ENCODE measurements around the gene DNAH9.
A peak's percentile ranks its signal among the peaks of the same experiment; 100 is the strongest.

Gene DNAH9

DNA sequence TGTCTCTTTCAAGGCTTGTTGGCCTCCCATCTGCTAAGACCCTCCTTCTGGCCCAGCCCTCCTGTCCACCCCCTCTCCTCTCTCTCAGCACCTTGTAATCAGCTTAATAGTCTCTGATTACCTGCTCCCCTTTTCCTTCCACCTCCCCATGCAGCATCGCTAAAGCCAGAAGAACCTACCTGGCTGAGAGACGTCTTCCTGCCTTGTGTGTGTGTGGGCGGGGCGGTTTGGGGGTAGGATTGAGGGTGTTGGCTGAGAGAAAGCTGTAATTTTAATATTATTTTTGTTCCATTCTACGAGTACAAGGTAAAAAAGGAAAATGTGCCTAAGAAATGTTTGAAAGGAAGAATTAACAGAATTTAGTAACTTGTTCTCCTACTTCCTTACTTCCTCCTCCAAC lies 3.4 kb downstream of the DNAH9 start:
- peak; percentile 64 for DNase-seq (ENCODE audit: low spot score)

DNA sequence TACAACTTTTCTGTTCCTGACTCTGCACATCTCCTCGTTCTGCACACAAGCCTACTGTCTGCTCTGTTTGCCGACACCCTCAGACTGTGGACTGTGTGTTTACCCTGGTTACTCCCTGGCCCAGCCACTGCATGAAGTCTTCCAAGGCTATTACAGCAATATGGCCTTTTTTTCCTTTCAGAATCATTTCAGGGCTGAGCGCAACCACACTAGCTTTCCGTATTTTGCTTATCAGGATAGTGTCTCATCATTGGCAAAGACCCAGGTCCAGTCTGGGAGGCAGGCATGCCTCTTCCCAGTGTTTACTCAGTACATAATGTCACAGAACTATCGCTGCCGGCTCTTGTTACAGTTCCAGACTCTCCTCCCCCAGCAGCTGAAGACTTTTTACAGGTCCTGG lies 10.1 kb downstream of the DNAH9 start:
- no peak for DNase-seq (ENCODE audit: low spot score)

DNA sequence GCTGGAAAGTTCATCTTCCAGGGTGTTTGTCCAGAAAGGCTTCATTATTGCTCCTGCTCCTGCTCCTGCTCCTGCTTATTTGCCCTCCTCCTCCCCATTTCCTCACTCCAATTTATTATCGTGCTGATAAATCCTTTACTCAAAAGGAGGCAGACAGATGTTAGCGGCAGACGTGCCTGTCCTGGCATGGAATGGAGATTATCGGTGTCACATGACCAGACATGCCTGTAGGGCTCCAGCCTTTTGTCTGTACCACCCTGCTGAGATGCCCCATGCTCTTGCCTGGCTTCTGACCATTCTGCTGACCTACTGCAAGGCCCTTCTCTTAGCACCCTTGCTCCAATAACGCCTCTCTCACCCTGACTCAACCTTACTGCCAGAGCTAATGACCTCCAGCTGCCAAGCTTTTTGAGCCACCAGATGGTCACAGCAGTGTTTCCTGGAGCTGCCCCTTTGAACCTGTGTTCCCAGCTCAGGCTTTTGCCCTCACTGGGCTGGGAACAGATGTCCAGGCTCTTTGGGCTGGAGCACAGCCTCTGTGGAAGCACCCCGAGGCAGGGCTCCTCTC lies 12.8 kb downstream of the DNAH9 start:
- no peak for DNase-seq (ENCODE audit: low spot score)

DNA sequence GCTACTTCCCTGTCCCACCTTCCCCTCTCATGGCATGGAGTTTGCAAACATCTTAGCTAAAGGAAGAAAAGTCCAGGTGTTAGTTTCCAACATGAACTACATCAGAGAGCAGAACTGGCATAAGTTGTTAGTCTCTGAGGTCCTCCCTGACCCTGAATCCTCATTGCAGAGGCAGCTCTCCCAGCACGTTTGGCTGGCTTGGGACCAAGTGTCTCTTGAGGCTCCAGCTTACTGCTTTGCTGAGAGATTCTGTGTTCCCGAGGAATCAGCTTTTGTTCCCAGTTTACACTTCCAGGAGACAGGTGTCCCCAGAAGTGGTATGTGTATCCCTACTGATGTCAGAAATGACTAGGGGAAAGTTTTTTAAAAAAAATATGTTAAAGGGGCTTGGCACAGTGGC lies 14.7 kb downstream of the DNAH9 start:
- DNase-seq (ENCODE audit: low spot score) = no peak

DNA sequence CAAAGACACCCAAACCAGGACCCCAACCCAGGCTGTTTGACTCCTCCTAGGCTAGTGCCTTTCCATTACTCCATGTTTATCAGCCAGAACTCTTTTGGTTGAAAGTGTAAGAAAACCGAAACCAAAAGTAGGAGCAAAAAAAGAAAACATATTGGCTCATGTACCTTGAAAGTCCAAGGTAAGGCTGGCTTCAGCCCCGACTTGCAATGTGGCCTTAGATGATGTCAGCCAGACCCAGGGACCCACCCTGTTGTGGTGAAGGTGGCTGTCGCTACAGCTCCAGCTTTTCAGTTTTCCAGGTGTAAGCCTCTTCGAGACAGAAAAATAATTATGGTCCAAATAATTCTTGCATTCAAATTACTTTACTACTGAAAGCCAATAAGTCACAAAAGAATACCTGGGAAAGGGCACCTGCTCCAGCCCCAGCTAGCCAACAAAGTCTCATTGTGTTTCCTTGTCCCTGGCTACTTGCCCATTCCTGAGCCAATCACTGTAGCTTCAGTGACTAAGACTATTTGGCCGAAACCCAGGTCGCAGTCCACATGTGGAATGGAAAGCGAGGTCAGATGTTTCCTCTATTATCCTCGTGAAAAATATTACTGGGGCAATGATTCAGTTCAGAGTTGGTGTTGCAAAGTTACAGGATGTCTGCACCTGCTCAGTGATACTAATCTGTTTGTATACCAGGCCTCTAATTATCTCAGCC lies 20.7 kb downstream of the DNAH9 start:
- no peak for DNase-seq (ENCODE audit: low spot score)

DNA sequence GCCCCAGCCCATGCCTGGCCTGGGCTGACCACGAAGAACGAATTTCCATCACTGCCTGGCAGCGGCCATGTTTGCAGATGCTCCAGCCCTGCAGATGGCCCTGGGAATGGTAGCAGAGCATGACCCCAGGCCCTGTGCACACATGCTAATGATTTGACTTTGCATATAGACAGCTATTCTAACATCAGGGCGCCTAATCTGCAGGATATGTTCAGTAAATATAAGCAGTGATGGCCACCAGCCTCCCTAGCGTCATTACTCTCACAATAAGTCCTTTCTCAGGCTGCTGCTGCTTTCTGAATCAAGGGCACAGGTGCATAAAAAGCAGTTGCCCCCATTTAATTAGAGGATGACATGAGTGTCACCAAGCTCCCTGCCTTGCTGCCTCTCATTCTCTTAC lies 24.2 kb downstream of the DNAH9 start:
- DNase-seq (ENCODE audit: low spot score) = no peak

DNA sequence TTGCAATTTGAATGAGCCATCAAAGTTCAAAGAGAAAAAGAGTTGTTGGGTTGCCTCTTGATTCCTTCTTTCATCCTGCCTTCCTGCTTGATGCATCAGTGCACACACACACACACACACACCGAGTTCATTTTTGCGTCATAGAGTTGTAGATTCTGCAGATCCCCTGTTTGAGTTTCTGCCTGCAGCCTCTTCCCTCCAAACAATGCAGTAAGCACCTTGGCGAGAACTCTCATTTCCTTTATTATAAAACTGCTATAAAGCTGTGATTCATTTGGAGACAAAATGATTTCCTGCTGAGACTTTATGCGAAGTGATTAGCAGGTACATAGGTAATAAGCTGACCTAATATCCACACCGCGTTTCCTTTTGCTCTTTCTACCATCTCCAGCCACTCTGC lies 26.7 kb downstream of the DNAH9 start:
- DNase-seq (ENCODE audit: low spot score) = no peak

DNA sequence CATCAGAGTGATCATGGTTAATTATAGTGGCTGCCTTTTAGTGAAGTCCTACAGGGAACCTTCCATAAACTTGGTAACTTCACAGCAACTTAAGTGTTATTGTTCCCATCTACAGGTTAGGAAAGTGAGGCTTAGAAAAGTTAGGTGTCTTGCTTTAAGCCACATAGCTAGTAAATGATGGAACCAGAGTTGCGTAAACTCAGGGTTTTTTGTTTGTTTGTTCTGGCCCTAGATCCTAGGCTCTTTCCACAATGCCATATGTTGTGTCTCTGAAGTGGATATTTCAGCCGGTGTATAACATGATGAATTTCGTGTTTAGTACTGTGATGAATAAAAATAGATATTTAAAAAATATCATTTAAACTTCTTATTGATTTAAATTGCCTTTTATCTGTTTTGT lies 27.6 kb downstream of the DNAH9 start:
- no peak for DNase-seq (ENCODE audit: low spot score)

DNA sequence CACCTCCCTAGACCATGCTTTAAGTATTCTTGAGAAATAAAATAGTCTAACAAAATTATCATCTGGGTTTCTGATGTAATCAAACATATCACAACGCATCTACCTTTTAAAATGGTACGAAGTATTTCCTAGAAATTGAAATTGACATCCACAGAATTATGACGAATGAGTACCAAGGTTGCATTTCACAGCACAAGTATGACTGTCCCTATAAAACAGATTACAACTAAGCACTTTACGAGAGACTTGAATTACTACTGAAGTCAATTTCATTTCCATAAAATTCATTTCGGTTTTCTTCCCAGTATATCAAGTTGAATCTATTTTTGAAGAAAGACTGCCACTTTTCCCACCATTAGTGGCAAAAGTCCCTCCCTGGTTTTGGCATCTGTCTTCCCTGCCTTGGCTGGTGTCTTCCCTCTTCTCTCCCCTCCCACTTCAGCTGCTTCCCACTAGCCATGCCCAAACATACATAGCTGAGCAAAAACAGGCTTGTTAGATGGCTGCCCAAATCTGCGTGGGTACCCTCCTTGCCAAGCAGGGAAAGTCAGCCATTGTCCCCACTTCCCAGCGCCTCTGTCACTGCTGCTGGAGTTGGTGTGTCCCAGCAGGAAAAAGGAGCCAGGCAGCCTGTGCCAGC lies 29.2 kb downstream of the DNAH9 start:
- DNase-seq (ENCODE audit: low spot score) = no peak

DNA sequence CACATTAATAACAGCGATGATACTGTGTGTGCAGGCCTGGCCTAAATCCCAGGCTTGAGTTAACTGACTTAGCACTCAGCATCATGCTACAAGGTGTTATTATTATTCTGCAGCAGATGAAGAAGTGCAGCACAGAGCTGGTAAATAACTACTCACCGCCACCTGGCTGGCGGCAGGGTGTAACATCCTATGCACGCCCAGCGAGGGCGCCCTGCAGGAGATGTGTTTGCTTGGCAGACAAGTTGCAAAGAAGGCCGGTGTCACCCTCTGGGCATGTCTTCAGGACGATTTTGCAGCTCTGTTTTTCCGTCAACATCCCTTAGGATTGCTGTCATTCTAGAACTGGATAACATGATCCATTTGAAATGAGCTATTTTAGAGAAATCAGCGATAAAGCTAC lies 30.1 kb downstream of the DNAH9 start:
- no peak for DNase-seq (ENCODE audit: low spot score)

DNA sequence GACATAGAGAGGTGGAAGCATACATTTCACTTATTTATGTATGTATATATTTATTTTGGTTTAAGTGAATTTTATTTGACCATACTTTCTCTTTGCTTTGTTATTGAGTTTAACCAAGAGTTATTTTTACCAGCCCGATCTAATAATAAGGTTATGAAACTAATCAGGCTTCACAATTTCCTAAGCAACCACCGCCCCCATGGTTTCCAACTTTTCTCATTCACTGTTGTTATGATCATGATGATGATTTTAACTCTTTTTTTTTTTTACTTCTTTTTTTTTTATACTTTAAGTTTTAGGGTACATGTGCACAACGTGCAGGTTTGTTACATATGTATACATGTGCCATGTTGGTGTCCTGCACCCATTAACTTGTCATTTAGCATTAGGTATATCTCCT lies 30.6 kb downstream of the DNAH9 start:
- DNase-seq (ENCODE audit: low spot score) = peak; percentile 16

DNA sequence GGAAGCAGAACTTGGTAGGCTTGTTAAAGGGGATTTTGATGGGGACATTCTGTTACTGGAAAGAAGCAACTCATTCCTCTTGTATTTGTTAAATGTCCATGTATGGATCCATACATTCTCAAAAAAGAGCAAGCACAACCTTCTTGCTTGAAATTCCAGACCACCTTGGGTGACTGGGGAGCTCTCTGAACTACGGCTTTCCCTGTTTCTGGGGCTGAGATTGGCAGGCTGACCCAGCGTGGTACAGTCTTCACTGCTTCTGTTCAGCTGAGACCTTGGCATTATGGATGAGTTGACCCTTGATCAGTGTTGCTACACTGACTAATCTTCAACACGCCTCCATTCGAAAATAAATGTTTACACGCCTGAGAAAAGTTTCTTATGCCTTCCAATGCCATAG lies 38.5 kb downstream of the DNAH9 start:
- no peak for DNase-seq (ENCODE audit: low spot score)

DNA sequence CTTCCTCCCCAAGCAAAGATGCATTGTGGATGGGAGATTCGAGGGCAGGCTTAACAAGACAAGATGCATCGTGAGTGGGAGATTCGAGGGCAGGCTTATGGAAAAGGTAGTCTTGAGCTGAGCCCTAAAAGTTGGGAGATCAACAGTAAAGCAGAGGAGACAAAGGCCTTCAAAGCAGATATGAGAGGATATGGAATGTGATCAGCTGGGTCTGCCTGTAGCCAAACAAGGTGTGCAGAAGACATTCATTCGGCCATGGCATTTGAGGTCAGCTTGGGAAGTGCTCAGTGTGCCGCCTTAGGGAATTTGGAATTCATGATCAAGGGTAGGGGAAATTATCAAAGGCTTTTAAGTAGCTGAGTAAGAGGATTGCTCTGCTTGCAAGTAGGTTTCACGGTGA lies 39.5 kb downstream of the DNAH9 start:
- DNase-seq (ENCODE audit: low spot score) = no peak

DNA sequence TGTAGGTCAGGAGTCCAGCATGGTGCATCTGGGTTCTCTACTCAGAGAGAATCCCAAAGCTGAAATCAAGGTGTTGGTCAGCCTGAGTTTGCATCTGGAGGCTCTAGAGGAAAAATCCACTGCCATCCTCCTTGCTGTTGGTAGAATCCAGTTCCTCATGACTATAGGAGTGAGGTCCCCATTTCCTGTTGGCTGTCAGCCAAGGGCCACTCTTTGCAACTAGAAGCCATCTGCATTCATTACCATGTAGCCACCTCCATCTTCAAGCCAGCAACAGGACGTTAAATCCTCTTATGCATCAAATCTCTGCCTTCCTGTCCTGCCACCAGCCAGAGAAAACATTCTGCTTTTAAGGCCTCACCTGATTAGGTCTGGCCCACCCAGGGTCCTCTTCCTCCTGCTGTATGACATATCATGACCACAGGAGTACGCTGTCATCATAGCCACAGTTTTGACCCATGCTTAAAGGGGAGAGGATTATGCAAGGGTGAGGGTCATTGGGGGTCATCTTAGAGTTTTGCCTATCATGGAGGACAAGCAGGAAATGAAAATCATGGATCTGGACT lies 40.5 kb downstream of the DNAH9 start:
- no peak for DNase-seq (ENCODE audit: low spot score)

DNA sequence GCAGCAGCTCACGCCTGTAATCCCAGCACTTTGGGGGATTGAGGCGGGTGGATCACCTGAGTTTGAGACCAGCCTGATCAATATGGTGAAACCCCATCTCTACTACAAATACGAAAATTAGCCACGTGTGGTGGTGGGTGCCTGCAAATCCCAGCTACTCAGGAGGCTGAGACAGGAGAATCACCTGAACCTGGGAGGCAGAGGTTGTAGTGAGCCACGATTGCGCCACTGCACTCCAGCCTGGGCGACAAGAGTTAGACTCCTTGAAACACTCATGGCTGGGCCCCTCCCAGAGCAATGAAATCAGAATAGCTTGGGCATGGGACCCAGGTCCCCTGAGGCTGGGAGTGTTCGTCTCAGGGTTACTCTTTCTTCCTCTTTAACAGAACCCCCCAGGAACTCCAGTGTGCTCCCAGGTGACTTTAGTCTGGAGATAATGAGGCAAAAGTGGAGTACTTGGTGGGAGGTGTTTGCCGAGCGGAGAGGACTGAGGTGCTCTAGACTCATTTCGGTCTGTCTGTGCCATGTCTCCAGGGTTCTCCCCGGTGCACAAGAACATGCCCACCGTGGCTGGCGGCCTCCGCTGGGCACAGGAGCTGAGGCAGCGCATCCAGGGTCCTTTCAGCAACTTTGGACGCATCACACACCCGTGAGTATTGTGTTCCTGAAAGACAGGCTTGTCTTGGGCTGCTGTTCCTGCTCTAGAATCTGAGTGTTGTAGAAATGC lies 41.6 kb downstream of the DNAH9 start:
- no peak for DNase-seq (ENCODE audit: low spot score)

DNA sequence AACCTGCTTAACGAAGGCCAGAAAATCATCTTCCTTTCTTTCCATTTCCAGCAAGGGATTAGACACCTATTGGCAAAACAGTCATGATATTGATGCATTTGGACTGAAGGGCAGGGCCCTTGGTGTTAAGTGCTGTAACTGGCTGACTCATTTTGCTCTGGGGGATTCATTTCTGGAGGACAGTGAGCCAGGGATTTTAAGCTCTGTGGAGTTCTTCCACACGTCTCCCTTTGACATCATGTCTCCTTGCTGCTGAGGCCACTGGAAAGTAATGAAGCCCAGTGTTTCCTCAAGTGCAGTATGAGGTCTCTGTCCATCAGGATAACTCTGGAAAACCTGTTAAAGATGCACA lies 42.2 kb downstream of the DNAH9 start:
- no peak for DNase-seq (ENCODE audit: low spot score)

DNA sequence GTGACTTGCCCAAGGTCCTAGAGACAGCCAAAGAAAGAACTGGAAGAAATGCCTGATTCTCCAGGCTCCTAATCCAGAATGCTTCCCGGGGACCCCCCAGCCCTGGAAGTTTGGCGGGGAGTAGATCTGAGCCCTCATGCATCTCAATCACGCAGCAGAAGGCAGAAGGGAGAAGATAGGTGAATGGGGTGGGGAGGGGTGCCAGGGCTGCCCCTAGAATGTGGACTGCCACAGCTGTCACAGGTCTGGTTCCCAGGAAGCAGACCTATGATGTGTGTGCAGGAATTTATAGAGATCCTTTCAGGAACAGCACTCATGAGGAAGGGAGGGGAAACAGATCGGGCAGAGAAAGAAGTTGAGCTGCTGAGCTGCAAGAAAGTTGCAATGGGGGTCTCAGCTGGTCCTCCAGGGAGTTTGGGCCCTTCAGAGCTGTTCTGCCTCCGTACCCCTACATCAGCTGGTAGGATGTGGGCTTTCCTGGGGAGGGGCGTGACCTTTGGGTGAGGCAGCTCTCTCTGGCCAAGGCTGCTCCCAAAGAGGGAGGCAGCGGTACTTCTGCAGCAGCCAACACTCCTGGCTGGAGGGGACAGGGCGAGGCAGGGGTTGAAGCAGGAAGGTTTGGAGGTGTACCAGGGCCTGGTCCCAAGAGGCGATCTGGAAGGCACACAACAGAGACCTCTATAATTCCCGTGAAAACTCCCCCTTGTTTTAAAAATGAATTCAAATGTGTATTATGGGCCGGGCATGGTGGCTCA lies 43.4 kb downstream of the DNAH9 start:
- no peak for DNase-seq (ENCODE audit: low spot score)

DNA sequence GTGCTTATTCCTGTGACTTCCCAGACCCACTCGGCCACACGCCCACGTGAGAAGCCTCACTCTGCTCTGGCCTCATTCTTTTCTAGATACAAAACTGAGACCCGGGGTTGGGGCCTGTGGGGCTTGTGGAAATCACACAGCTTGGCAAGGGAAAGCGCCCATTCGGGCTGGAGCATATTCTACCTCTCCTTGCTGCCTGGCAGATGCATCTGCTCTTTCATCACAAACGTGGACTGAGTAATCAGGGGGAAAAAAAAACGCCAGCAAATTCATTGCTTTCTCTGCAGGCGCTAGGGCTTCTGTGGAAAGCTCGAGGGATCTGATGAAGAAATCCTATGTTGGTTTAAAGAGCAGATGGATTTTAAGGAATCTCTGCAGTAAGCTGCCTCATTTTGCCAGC lies 44.4 kb downstream of the DNAH9 start:
- no peak for DNase-seq (ENCODE audit: low spot score)

DNA sequence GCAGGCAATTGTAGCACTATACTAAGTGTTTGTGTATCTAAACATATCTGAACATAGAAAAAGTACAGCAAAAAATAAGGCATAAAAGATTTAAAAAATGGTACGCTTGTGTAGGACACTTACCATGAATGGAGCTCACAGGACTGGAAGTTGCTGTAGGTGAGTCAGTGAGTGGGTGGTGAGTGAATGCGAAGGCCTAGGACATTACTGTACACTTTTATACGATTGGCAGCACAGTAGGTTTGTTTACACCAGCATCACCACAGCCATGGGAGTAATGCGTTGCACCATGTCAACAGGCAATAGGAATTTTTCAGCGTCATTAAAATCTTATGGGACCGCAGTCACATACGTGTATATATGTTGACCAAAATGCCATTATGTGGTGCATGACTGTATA lies 45.6 kb downstream of the DNAH9 start:
- DNase-seq (ENCODE audit: low spot score) = no peak

DNA sequence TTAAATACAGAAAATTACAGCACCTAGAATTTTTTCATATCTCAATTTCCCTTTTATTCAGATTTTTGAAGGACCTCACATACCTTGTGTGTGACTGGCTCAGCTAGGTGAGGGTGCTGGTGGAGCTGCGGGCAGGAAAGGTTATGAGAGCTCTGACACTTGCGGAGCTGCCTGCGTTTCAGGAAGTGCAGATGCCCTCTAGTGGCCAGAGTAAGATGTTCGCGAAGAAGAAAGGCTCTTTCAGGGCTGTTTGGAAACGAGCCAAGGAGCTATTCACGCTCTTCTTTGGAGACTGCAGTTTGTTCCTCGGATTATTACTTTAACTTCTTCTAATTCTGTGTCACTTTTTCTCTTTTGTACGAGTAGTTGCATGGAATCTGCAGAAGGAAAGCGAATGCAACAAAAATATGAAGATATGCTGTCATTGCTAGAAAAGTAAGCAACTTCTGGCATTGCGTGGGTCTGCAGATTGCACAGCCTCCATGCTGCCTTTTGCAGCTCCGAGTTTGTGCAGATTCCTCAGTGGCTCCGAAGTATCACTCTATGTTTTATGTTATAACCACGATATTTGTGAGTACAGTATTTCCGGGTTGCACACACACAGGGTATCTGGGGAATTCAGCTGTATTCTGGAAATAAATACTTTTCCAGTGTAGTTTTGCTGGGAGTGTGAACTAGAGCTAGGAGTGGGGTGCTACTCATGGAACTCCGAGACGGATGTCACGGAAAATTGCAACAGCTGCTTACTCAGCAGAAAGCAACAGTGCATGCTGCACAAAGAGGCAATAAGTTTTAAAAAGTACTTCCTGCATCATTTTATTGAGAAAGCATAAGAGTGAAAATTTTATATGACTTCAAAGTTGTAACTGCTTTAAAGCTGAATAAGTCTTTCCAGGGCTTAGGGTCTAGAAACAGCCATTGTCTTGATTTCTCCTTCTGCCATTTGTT lies 46.3 kb downstream of the DNAH9 start:
- DNase-seq (ENCODE audit: low spot score) = peak; percentile 87

DNA sequence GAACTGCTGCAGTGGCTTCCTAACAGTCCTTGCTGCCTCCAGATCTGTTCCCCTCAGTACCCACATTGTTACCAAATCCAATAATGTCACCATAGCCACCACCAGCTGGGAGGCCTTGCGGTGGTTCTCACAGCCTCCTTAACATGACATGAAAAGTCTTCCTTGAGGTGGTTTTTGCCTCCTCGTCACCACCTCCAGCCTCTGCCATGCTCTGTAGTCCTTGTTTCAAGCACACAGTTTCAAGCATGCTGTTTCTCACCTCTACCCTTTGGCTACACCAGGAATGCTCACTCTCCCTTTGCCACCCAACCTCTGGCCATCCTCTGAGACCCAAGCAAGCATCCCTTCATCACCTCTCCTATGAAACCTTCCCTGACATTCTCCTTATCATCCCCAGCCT lies 47.2 kb downstream of the DNAH9 start:
- DNase-seq (ENCODE audit: low spot score) = no peak

Measured in putamen (tissue), 1 donor.